Measurements from ENCODE around the gene LGMN.

GRCh38 chr14:92680781-92681650 lies 67.4 kb downstream of the LGMN start:
- no peak for TF ChIP-seq TFE3 (CRISPR knock-in tag; IDR thresholded peaks at IDR 0.05)
- no peak for TF ChIP-seq POLR2G (IDR thresholded peaks at IDR 0.05; ENCODE audit: low read depth, low read length)
- no peak for TF ChIP-seq RFX5 (IDR thresholded peaks at IDR 0.05; ENCODE audit: low read depth, low read length)
- TF ChIP-seq SRF (CRISPR knock-in tag; IDR thresholded peaks at IDR 0.05) = no peak
- TF ChIP-seq CTCF (IDR thresholded peaks at IDR 0.05 in 2 of 3, conservative IDR thresholded peaks at IDR 0.05 in 1 of 3; ENCODE audit: insufficient read depth in 2 of 3, low read depth in 1 of 3, low read length in 3 of 3) = peak; percentile 80 to 85 (median 81)
- no peak for TF ChIP-seq CEBPB (tag; IDR thresholded peaks at IDR 0.05)
- no peak for TF ChIP-seq ZBTB7A (IDR thresholded peaks at IDR 0.05; ENCODE audit: borderline replicate concordance, control insufficient read depth, low read depth, low read length)
- no peak for TF ChIP-seq TCF3 (CRISPR knock-in tag; IDR thresholded peaks at IDR 0.05)
